Left ventricle myocardium superior (tissue), 1 donor: ENCODE data around the gene RASA3. TPM values are rescaled to one million over a fixed set of nuclear protein-coding genes. Genes with fewer than 3 reads are reported as not detected.
"Not testable (repeated sequence)": the region's sequence is repeated elsewhere in the genome, so short reads cannot be mapped to it uniquely, and the experiment has no call there.

Experiments used
- ATAC-seq: fragments of 200-7000 bp; cut with Tn5 transposase; one replicate; pipeline ENCODE4 v1.9.1; 2020; ENCODE audit warnings: mild to moderate bottlenecking, moderate library complexity
- DNase-seq: peaks from one replicate; pipeline ENCODE4 v3.0.0-alpha.2; 2020
- intact Hi-C: fragments of 100-400 bp; cut with micrococcal nuclease; formaldehyde crosslinking; loops from one replicate; pipeline ENCODE4 v1.11.0; 2022
- total RNA-seq: library from RNA; stranded (reverse); fragmentation: NEBNext Ultra II Directional; extraction: Animal tissue kit (Norgen Biotek cat#: 25700); gene quantifications from one replicate; pipeline ENCODE4 v1.2.1, GENCODE V29; 2021
- donor health status: DM: no; HTN: yes; CAD: no; lungs with severe emphysema.

RASA3 gene
- total RNA-seq, 1 donor from 2014 or later = 12.3 TPM

- ATAC-seq (no peak), DNase-seq (no peak)
- intact Hi-C loops = no loop called here
Observed at GRCh38 chr13:114077099-114077932, 55.1 kb downstream of the RASA3 start.

GRCh38 chr13:114076329-114077090 is 55.9 kb downstream of the RASA3 start:
- ATAC-seq (no peak), DNase-seq (peak; percentile 38)
- intact Hi-C loops = no loop called here

GRCh38 chr13:114075811-114076210 is 56.6 kb downstream of the RASA3 start:
- ATAC-seq, DNase-seq, intact Hi-C loops: not testable (repeated sequence)

- ATAC-seq = no peak
- intact Hi-C loops = no loop called here
- peak; percentile 26 for DNase-seq
Observed at GRCh38 chr13:114074671-114075315, 57.6 kb downstream of the RASA3 start.

GRCh38 chr13:114073881-114074612 is 58.4 kb downstream of the RASA3 start:
- no peak for ATAC-seq
- no peak for DNase-seq
- intact Hi-C loops = no loop called here

GRCh38 chr13:114072421-114072820 is 60.0 kb downstream of the RASA3 start:
- ATAC-seq (no peak), DNase-seq (no peak)
- intact Hi-C loops = no loop called here

GRCh38 chr13:114071991-114072390 is 60.4 kb downstream of the RASA3 start:
- DNase-seq (peak; percentile 23), ATAC-seq (no peak)
- intact Hi-C loops = no loop called here

GRCh38 chr13:114071410-114071809 is 61.0 kb downstream of the RASA3 start:
- ATAC-seq = no peak
- intact Hi-C loops = no loop called here
- DNase-seq = no peak

GRCh38 chr13:114070098-114070799 is 62.2 kb downstream of the RASA3 start:
- DNase-seq (no peak), ATAC-seq (no peak)
- intact Hi-C loops = no loop called here

- intact Hi-C loops = no loop called here
- no peak for DNase-seq
- ATAC-seq = no peak
Observed at GRCh38 chr13:114069376-114070097, 62.9 kb downstream of the RASA3 start.

GRCh38 chr13:114068656-114069318 is 63.6 kb downstream of the RASA3 start:
- DNase-seq (peak; percentile 41), ATAC-seq (peak; percentile 2)
- intact Hi-C loops = no loop called here

GRCh38 chr13:114067886-114068651 is 64.4 kb downstream of the RASA3 start:
- intact Hi-C loops = no loop called here
- DNase-seq = peak; percentile 35
- ATAC-seq = no peak

- ATAC-seq (no peak), DNase-seq (peak; percentile 32)
- intact Hi-C loops = no loop called here
Observed at GRCh38 chr13:114067381-114067885, 65.0 kb downstream of the RASA3 start.

- intact Hi-C loops = no loop called here
- DNase-seq = no peak
- no peak for ATAC-seq
Observed at GRCh38 chr13:114066956-114067355, 65.5 kb downstream of the RASA3 start.

- ATAC-seq (no peak), DNase-seq (peak; percentile 32)
- intact Hi-C loops = no loop called here
Observed at GRCh38 chr13:114065926-114066774, 66.3 kb downstream of the RASA3 start.
